C4-2B (cell line): Measurements from ENCODE around the gene CPA1.

Experiments
- CTCF ChIP-seq: fragments of 450-650 bp; conservative IDR thresholded peaks from 2 replicates; pipeline ENCODE4 v1.5.1; 2017; ENCODE audit warnings: mild to moderate bottlenecking
- ZFX ChIP-seq: fragments of 450-650 bp; IDR thresholded peaks from 2 replicates; pipeline ENCODE4 v1.6.1; 2017

GRCh38 chr7:130417213-130417612 lies 36.9 kb downstream of the CPA1 start:
- no peak for TF ChIP-seq CTCF
- TF ChIP-seq ZFX = no peak
